Fibroblast of lung (primary cell): ENCODE measurements around the gene WNT9A.

ENCODE experiments used
- EZH2 ChIP-seq: IDR thresholded peaks from 2 replicates; pipeline ENCODE4 v1.5.1; 2012; ENCODE audit warnings: low read length, control low read depth, mild to moderate bottlenecking; ENCODE audit errors: missing control alignments
- TF ChIP-seq, protein P1 (sequence below), 2 donors: IDR thresholded peaks in 1 of 2; conservative IDR thresholded peaks in 1 of 2; 1 replicate in 1 of 2; 2 replicates in 1 of 2; pipeline ENCODE4 v1.5.1; 2011 to 2012; ENCODE audit warnings: low read length in 2 of 2, control low read depth in 1 of 2, inconsistent platforms in 1 of 2, low read depth in 1 of 2, mild to moderate bottlenecking in 1 of 2

DNA sequence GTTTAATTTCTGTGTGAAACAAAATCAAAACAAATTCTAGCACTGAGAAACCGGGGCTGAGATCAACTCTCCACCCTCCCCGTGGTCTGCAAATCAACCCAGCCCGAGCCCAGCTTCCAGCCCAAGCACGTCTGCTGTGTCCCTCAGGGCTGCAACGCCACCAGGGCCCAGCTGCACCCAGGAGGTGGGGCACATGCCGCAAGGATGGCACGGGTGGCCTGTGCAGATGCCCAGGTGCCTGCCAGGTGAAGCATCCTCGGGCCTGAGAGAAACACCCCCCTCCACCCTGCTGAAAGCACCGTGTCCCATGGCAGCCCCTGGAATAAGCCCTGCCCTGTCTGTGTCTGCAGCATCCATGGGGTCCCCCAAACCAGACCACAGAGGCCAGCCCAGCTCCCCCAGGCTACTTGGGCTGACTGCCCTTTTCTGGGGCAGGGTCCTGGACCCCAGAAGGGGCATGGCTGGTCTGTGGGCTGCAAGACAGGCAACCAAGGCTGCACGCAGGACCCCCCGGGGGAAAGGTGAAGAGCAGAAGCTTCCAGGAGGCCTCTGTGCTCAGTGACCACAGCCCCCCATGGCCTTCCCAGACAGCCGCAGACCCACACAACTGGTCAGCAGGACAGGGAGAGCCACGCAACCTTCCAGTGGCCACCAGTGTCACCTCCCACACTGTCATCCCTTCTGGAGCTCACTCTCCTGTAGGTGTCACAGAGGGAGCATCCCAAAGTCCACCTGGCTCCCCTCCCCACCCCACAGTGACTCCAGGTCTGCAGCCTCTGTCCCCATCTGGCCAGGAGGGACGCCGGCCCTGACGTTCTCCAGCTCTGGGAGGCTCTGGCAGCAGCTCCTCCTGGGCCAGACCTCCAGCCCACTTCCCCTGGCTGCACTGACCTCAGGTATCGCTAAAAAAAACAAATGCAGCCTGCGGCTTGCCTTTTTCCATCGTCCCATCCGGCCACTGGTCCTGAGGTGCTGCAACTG is 7.7 kb downstream of the WNT9A start:
- TF ChIP-seq, protein P1, sequence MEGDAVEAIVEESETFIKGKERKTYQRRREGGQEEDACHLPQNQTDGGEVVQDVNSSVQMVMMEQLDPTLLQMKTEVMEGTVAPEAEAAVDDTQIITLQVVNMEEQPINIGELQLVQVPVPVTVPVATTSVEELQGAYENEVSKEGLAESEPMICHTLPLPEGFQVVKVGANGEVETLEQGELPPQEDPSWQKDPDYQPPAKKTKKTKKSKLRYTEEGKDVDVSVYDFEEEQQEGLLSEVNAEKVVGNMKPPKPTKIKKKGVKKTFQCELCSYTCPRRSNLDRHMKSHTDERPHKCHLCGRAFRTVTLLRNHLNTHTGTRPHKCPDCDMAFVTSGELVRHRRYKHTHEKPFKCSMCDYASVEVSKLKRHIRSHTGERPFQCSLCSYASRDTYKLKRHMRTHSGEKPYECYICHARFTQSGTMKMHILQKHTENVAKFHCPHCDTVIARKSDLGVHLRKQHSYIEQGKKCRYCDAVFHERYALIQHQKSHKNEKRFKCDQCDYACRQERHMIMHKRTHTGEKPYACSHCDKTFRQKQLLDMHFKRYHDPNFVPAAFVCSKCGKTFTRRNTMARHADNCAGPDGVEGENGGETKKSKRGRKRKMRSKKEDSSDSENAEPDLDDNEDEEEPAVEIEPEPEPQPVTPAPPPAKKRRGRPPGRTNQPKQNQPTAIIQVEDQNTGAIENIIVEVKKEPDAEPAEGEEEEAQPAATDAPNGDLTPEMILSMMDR (conservative IDR thresholded peaks at IDR 0.05 in 1 of 2, IDR thresholded peaks at IDR 0.05 in 1 of 2; ENCODE audit: low read depth in 1 of 2, low read length in 2 of 2), result no peak
- TF ChIP-seq EZH2, result no peak
